Measurements from ENCODE around the gene SCGB1C2.

DNA sequence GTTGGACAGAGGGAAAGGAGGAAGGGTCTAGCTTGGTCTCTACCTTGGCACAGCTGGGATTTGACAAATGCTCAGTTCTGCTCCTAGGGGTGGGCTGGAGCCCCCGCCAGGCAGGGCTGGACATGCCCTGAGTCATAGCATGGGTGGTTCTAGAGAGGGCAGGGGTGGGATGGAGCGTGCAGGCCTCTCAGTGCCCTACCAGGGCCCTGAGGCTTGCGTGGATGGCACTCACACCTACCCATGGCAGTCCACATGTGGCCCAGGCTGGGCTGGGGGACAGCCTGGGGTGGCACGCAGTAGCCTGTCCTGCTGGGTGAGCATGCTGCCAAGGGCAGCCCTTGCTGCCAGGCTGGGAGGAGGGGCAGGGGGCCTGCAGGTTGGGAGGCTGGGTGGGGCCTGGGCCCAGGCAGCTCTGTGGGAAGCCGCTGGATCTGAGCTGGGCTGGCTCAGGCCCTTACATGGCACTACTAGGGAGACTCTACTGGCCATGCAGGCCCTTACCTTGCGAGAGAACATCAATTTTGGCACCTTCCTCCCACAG is 32.8 kb downstream of the SCGB1C2 start:
- TF ChIP-seq, protein P1, sequence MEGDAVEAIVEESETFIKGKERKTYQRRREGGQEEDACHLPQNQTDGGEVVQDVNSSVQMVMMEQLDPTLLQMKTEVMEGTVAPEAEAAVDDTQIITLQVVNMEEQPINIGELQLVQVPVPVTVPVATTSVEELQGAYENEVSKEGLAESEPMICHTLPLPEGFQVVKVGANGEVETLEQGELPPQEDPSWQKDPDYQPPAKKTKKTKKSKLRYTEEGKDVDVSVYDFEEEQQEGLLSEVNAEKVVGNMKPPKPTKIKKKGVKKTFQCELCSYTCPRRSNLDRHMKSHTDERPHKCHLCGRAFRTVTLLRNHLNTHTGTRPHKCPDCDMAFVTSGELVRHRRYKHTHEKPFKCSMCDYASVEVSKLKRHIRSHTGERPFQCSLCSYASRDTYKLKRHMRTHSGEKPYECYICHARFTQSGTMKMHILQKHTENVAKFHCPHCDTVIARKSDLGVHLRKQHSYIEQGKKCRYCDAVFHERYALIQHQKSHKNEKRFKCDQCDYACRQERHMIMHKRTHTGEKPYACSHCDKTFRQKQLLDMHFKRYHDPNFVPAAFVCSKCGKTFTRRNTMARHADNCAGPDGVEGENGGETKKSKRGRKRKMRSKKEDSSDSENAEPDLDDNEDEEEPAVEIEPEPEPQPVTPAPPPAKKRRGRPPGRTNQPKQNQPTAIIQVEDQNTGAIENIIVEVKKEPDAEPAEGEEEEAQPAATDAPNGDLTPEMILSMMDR (optimal IDR thresholded peaks at IDR 0.05 in 1 of 3, IDR thresholded peaks at IDR 0.05 in 1 of 3, conservative IDR thresholded peaks at IDR 0.05 in 1 of 3; ENCODE audit: extremely low read depth in 1 of 3, insufficient read depth in 2 of 3, low read length in 3 of 3), result no peak
- TF ChIP-seq EZH2 (IDR thresholded peaks at IDR 0.05; ENCODE audit: low read length), result no peak

Data from keratinocyte (primary cell).